Measurements from ENCODE around the gene SPRR4.

The SPRR4 gene

GRCh38 chr1:152983234-152983633, 12.8 kb downstream of the SPRR4 start:
- H2AFZ ChIP-seq (ENCODE audit: low read length) = no peak overlapping the region
- no peaks in the 10 kb centered on the region for H3K9me2 ChIP-seq (replicated peaks; ENCODE audit: insufficient read depth, low read length)
- no peaks in the 10 kb centered on the region for H3K4me1 ChIP-seq (ENCODE audit: low read length)
- no peak overlapping the region for H3K9ac ChIP-seq (ENCODE audit: low read length)
- DNase-seq = no peak
- H3F3A ChIP-seq (ENCODE audit: insufficient read depth, low read length) = no peaks in the 10 kb centered on the region
- H4K20me1 ChIP-seq (ENCODE audit: insufficient read depth, low read length) = no peaks in the 10 kb centered on the region
- H3K9me3 ChIP-seq (replicated peaks; ENCODE audit: insufficient read depth, low read length) = no peaks in the 10 kb centered on the region
- H3K27me3 ChIP-seq (replicated peaks; ENCODE audit: insufficient read depth, low read length) = no peaks in the 10 kb centered on the region
- H3K79me2 ChIP-seq (ENCODE audit: low read length) = no peaks in the 10 kb centered on the region
- no peak overlapping the region for H3K4me3 ChIP-seq (ENCODE audit: low read length)
- H3K4me2 ChIP-seq (ENCODE audit: low read depth, low read length) = no peak overlapping the region
- TF ChIP-seq, protein P1, sequence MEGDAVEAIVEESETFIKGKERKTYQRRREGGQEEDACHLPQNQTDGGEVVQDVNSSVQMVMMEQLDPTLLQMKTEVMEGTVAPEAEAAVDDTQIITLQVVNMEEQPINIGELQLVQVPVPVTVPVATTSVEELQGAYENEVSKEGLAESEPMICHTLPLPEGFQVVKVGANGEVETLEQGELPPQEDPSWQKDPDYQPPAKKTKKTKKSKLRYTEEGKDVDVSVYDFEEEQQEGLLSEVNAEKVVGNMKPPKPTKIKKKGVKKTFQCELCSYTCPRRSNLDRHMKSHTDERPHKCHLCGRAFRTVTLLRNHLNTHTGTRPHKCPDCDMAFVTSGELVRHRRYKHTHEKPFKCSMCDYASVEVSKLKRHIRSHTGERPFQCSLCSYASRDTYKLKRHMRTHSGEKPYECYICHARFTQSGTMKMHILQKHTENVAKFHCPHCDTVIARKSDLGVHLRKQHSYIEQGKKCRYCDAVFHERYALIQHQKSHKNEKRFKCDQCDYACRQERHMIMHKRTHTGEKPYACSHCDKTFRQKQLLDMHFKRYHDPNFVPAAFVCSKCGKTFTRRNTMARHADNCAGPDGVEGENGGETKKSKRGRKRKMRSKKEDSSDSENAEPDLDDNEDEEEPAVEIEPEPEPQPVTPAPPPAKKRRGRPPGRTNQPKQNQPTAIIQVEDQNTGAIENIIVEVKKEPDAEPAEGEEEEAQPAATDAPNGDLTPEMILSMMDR (IDR thresholded peaks at IDR 0.05; ENCODE audit: low read length) = no peak
- no peak for TF ChIP-seq EZH2 (optimal IDR thresholded peaks at IDR 0.05; ENCODE audit: low read depth, low read length)
- no peak for TF ChIP-seq EZH2phosphoT487 (IDR thresholded peaks at IDR 0.05; ENCODE audit: low read length)
- no peak overlapping the region for H3K27ac ChIP-seq (ENCODE audit: low read length)
- H3K36me3 ChIP-seq (replicated peaks; ENCODE audit: insufficient read depth, low read length) = no peaks in the 10 kb centered on the region

DNA sequence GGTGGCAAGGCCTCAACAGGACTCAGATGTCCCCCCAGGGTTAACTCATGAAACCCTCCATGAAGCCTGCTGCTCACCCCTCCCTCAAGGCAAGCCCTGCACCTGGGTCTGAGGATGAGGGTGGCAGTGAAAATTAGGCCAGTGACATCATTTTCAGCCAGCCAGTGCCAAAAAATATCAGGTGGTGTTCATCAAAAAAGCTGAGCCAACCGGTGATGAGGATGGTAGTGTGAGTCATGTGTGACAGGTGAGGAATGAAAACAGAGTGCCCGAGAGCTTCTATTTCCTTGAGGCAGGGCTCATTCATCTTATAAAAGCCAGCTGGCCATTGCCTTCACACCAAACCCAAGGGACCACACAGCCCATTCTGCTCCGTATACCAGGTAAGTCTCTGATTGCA, 13.3 kb downstream of the SPRR4 start, which contains the start of gene SPRR1A:
SPRR1A (plus strand) TSS at position 339 of the 400 bp plus-strand sequence. CDS start 1,150 bp downstream, outside the sequence.
- Histone ChIP-seq H3K36me3 (replicated peaks; ENCODE audit: insufficient read depth, low read length) (no peaks in the 10 kb centered on the region), H3K9me2 (replicated peaks; ENCODE audit: insufficient read depth, low read length) (no peaks in the 10 kb centered on the region), H3K27ac (ENCODE audit: low read length) (no peak within 1 kb of the TSS), H3K9ac (ENCODE audit: low read length) (no peak within 1 kb of the TSS), H3K79me2 (ENCODE audit: low read length) (no peaks in the 10 kb centered on the region), H3K9me3 (replicated peaks; ENCODE audit: insufficient read depth, low read length) (no peaks in the 10 kb centered on the region), H4K20me1 (ENCODE audit: insufficient read depth, low read length) (no peaks in the 10 kb centered on the region), H2AFZ (ENCODE audit: low read length) (no peak within 1 kb of the TSS), H3K27me3 (replicated peaks; ENCODE audit: insufficient read depth, low read length) (no peaks in the 10 kb centered on the region), H3K4me3 (ENCODE audit: low read length) (no peak within 1 kb of the TSS), H3K4me1 (ENCODE audit: low read length) (no peaks in the 10 kb centered on the region), H3F3A (ENCODE audit: insufficient read depth, low read length) (no peaks in the 10 kb centered on the region), H3K4me2 (ENCODE audit: low read depth, low read length) (no peak within 1 kb of the TSS)
- no peak for DNase-seq
- no peak for TF ChIP-seq EZH2 (optimal IDR thresholded peaks at IDR 0.05; ENCODE audit: low read depth, low read length)
- TF ChIP-seq, protein P1 (IDR thresholded peaks at IDR 0.05; ENCODE audit: low read length) = no peak

GRCh38 chr1:152986578-152986977, 16.1 kb downstream of the SPRR4 start:
- no peaks in the 10 kb centered on the region for H3F3A ChIP-seq (ENCODE audit: insufficient read depth, low read length)
- H3K4me3 ChIP-seq (ENCODE audit: low read length) = no peak overlapping the region
- H3K4me2 ChIP-seq (ENCODE audit: low read depth, low read length) = no peak overlapping the region
- DNase-seq = no peak
- H3K36me3 ChIP-seq (replicated peaks; ENCODE audit: insufficient read depth, low read length) = no peaks in the 10 kb centered on the region
- H3K9me2 ChIP-seq (replicated peaks; ENCODE audit: insufficient read depth, low read length) = no peaks in the 10 kb centered on the region
- no peak overlapping the region for H3K9ac ChIP-seq (ENCODE audit: low read length)
- no peaks in the 10 kb centered on the region for H4K20me1 ChIP-seq (ENCODE audit: insufficient read depth, low read length)
- no peaks in the 10 kb centered on the region for H3K27me3 ChIP-seq (replicated peaks; ENCODE audit: insufficient read depth, low read length)
- no peak for TF ChIP-seq EZH2phosphoT487 (IDR thresholded peaks at IDR 0.05; ENCODE audit: low read length)
- no peak for TF ChIP-seq EZH2 (optimal IDR thresholded peaks at IDR 0.05; ENCODE audit: low read depth, low read length)
- TF ChIP-seq, protein P1 (IDR thresholded peaks at IDR 0.05; ENCODE audit: low read length) = no peak
- H2AFZ ChIP-seq (ENCODE audit: low read length) = no peak overlapping the region
- H3K4me1 ChIP-seq (ENCODE audit: low read length) = no peaks in the 10 kb centered on the region
- no peaks in the 10 kb centered on the region for H3K79me2 ChIP-seq (ENCODE audit: low read length)
- H3K27ac ChIP-seq (ENCODE audit: low read length) = no peak overlapping the region
- H3K9me3 ChIP-seq (replicated peaks; ENCODE audit: insufficient read depth, low read length) = no peaks in the 10 kb centered on the region

Measured in MM.1S (cell line).